Lower leg skin (tissue), 4 donors: ENCODE measurements around the gene MAP3K7CL. TPM values are rescaled to one million over a fixed set of nuclear protein-coding genes. Genes with fewer than 3 reads are reported as not detected.

Source experiments
- DNase-seq, 2 donors: peaks; one replicate each; pipeline ENCODE4 v3.0.0-alpha.2; 2019; ENCODE audit warnings: low spot score in 2 of 2
- H3K4me3 ChIP-seq: fragments of 200-600 bp; sonication (generic); 2 replicates; pipeline ENCODE4 v1.5.1; 2017; ENCODE audit warnings: mild to moderate bottlenecking, low read depth; ENCODE audit not compliant: poor library complexity, severe bottlenecking
- POLR2A ChIP-seq, 2 donors: fragments of 450-650 bp; IDR thresholded peaks; one replicate each; pipeline ENCODE4 v1.6.1; 2016 to 2017; ENCODE audit warnings: antibody characterized with exemption in 2 of 2, mild to moderate bottlenecking in 1 of 2, moderate library complexity in 1 of 2
- WGBS, 2 donors: methylation state at CpG; one replicate each; pipeline ENCODE4 v1.1.5; 2018; 5-methylcytosine and 5-hydroxymethylcytosine counted together
- intact Hi-C: fragments of 100-400 bp; cut with DNase I; formaldehyde crosslinking; loops from one replicate; pipeline ENCODE4 v1.15.0; 2023; ENCODE audit warnings: low total_unique reads
- total RNA-seq, 4 donors: library from RNA; depleted of rRNA; stranded (reverse); fragments of >200 nt; gene quantifications; one replicate each; pipeline ENCODE4 v1.1.0, GENCODE V29; 2016
- TF ChIP-seq, protein P1 (sequence below), 3 donors: fragments of 450-650 bp; IDR thresholded peaks; one replicate each; pipeline ENCODE4 v1.5.1; 2016; ENCODE audit warnings: antibody characterized with exemption in 3 of 3, mild to moderate bottlenecking in 3 of 3, moderate library complexity in 2 of 3

The MAP3K7CL gene
- total RNA-seq: 10 to 100 TPM in 2 of 4 donors, 1 to 10 TPM in 2; 4.6 to 17.1 (median 8.8) TPM

- no peak within 1 kb of the TSS for H3K4me3 ChIP-seq
- intact Hi-C loops: no loop called here
- peak; percentile 69 to 89 for DNase-seq
- TF ChIP-seq POLR2A (IDR thresholded peaks at IDR 0.05): no peak
- TF ChIP-seq, protein P1, sequence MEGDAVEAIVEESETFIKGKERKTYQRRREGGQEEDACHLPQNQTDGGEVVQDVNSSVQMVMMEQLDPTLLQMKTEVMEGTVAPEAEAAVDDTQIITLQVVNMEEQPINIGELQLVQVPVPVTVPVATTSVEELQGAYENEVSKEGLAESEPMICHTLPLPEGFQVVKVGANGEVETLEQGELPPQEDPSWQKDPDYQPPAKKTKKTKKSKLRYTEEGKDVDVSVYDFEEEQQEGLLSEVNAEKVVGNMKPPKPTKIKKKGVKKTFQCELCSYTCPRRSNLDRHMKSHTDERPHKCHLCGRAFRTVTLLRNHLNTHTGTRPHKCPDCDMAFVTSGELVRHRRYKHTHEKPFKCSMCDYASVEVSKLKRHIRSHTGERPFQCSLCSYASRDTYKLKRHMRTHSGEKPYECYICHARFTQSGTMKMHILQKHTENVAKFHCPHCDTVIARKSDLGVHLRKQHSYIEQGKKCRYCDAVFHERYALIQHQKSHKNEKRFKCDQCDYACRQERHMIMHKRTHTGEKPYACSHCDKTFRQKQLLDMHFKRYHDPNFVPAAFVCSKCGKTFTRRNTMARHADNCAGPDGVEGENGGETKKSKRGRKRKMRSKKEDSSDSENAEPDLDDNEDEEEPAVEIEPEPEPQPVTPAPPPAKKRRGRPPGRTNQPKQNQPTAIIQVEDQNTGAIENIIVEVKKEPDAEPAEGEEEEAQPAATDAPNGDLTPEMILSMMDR (IDR thresholded peaks at IDR 0.05): no peak
- WGBS, 2 donors: 45 to 57% methylated on average over 12 of the region's 12 CpGs
Measured at GRCh38 chr21:29130270-29130969, at the start of gene MAP3K7CL. MAP3K7CL (plus strand) TSS chr21:29130644; CDS start chr21:29133345, 2,701 bp downstream.

DNA sequence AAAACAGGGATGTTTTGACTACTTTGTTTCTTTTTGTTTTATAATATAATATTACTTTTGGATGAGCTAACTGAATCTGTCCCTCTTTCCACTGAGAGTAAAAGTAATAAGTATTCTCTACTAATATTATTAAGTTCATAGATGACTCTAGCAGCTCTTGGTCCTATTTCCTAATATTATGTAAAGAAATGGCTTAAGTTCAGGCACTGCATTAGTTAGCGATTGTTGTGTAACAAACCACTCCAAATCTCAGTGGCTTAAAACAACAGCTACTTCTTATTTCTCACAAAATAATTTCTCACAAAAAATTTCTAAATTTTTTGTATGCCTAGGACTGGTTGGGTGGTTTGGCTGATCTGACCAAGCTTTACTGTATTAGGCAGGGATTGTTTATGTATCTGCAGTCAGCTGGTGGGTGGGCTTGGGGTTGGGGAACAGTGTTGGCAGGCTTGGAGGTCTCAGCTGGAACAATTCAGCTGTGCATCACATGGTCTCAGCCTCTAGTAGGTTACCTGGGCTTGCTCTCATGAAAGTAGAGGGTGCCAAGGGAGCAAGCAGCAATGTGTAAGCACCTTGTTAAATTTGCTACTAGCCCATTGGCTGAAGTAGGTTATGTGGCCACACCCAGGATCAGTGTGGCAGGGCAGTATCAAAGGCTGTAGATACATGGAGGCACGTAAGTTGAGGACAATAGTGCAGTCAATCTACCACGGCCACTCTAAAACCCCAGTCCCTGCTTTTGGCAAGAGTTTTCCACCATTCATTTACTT lies 48.2 kb upstream of the MAP3K7CL start:
- intact Hi-C loops: no loop called here
- TF ChIP-seq, protein P1 (IDR thresholded peaks at IDR 0.05): no peak
- TF ChIP-seq POLR2A (IDR thresholded peaks at IDR 0.05): no peak
- WGBS, 2 donors: 81 to 89% methylated on average over 3 of the region's 3 CpGs
- H3K4me3 ChIP-seq: no peak overlapping the region
- DNase-seq: no peak

- intact Hi-C loops: no loop called here
- DNase-seq: no peak
- 94 to 96% methylated on average over 3 of the region's 3 CpGs for WGBS, 2 donors
- TF ChIP-seq, protein P1 (IDR thresholded peaks at IDR 0.05): no peak
- no peak for TF ChIP-seq POLR2A (IDR thresholded peaks at IDR 0.05)
- H3K4me3 ChIP-seq: no peak overlapping the region
Measured at GRCh38 chr21:29083306-29083705, 47.1 kb upstream of the MAP3K7CL start.

GRCh38 chr21:29084372-29084771 lies 46.1 kb upstream of the MAP3K7CL start:
- TF ChIP-seq POLR2A (IDR thresholded peaks at IDR 0.05): no peak
- TF ChIP-seq, protein P1 (IDR thresholded peaks at IDR 0.05): no peak
- no peak for DNase-seq
- intact Hi-C loops: no loop called here
- 59 to 66% methylated on average over 2 of the region's 2 CpGs for WGBS, 2 donors
- no peak overlapping the region for H3K4me3 ChIP-seq

DNA sequence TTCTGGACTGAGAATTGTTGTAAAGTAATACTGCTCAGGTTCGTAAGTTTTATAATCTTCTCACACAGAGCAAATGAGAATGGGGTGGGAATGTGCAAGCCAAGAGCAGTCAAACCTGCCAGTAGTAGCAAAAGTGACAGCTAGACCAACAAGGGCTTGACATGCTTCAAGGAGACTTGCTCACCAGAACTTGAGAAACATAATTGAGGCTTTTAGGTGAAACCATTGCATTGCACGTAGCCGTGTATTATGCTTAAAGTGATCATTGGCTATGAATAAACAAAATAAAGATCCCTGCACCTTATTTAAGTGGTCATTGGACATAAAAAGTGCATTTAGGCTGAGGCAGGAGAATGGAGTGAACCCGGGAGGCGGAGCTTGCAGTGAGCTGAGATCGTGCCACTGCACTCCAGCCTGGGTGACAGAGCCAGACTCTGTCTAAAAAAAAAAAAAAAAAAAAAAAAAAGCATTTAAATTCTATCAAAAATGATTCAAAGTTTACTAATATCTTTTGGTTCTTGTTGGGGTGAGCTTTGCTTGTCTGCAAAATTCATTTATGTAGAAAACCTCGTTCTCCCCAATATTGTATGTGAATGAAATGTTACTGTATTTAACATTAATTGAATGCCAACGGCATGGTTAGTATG lies 45.2 kb upstream of the MAP3K7CL start:
- WGBS, 2 donors: 74 to 75% methylated on average over 8 of the region's 8 CpGs

More for the DNA sequence above, 45.2 kb upstream of the MAP3K7CL start:
- intact Hi-C loops: no loop called here
- TF ChIP-seq, protein P1 (IDR thresholded peaks at IDR 0.05): no peak
- TF ChIP-seq POLR2A (IDR thresholded peaks at IDR 0.05): no peak
- DNase-seq: no peak
- H3K4me3 ChIP-seq: no peak overlapping the region
